Smooth muscle cell (in vitro differentiated cells): ENCODE data around the gene COL6A2. TPM values are rescaled to one million over a fixed set of nuclear protein-coding genes. Genes with fewer than 3 reads are reported as not detected.

Experiments
- DNase-seq: peaks from one replicate; lab custom pipeline; 2025; ENCODE audit not compliant: unreplicated experiment; lab: John Stamatoyannopoulos, UW
- H2AFZ ChIP-seq: fragments of 200-600 bp; sonication (generic); 2 replicates; pipeline ENCODE4 v1.6.0; 2016; ENCODE audit warnings: antibody characterized with exemption, low read depth, mild to moderate bottlenecking
- H3F3A ChIP-seq: fragments of 200-600 bp; sonication (generic); 2 replicates; pipeline ENCODE4 v1.6.0; 2017; ENCODE audit warnings: antibody characterized with exemption, low read depth
- H3K27ac ChIP-seq: fragments of 200-600 bp; sonication (generic); 2 replicates; pipeline ENCODE4 v1.5.1; 2016; ENCODE audit warnings: low read depth, mild to moderate bottlenecking
- H3K27me3 ChIP-seq: fragments of 200-600 bp; sonication (generic); 2 replicates; pipeline ENCODE4 v1.6.1; 2016; ENCODE audit warnings: low read depth, mild to moderate bottlenecking
- H3K36me3 ChIP-seq: fragments of 200-600 bp; sonication (generic); 2 replicates; pipeline ENCODE4 v1.5.1; 2016; ENCODE audit warnings: low read depth
- H3K4me1 ChIP-seq: fragments of 200-600 bp; sonication (generic); 2 replicates; pipeline ENCODE4 v1.5.1; 2016; ENCODE audit warnings: low read depth
- H3K4me2 ChIP-seq: fragments of 200-600 bp; sonication (generic); 2 replicates; pipeline ENCODE4 v1.6.0; 2016; ENCODE audit warnings: mild to moderate bottlenecking
- H3K4me3 ChIP-seq: fragments of 200-600 bp; sonication (generic); 2 replicates; pipeline ENCODE4 v1.5.1; 2016; ENCODE audit warnings: mild to moderate bottlenecking
- H3K79me2 ChIP-seq: fragments of 200-600 bp; sonication (generic); 2 replicates; pipeline ENCODE4 v1.6.0; 2016; ENCODE audit warnings: low read depth, mild to moderate bottlenecking
- H3K9ac ChIP-seq: fragments of 200-600 bp; sonication (generic); 2 replicates; pipeline ENCODE4 v1.6.0; 2016; ENCODE audit warnings: low read depth
- H3K9me3 ChIP-seq: fragments of 200-600 bp; sonication (generic); replicated peaks from 2 replicates; pipeline ENCODE4 v1.5.1; 2016; ENCODE audit warnings: low read depth
- H4K20me1 ChIP-seq: fragments of 200-600 bp; sonication (generic); 2 replicates; pipeline ENCODE4 v1.6.0; 2016; ENCODE audit warnings: low read depth
- CTCF ChIP-seq: fragments of 200-600 bp; sonication (generic); IDR thresholded peaks from 2 replicates; pipeline ENCODE4 v1.5.1; 2017; ENCODE audit warnings: borderline replicate concordance, mild to moderate bottlenecking, antibody characterized with exemption; ENCODE audit not compliant: insufficient read depth, poor library complexity, severe bottlenecking
- WGBS: methylation state at CpG from one replicate; pipeline ENCODE4 v1.1.7; 2016; ENCODE audit warnings: low lambda C conversion rate; 5-methylcytosine and 5-hydroxymethylcytosine counted together
- polyA plus RNA-seq: library from polyadenylated mRNA; unstranded; fragments of >200 nt; fragmentation: Nextera tagmentation; extraction: Ambion mirVana; gene quantifications from 2 replicates; pipeline ENCODE4 v1.2.1, GENCODE V29; 2016
- total RNA-seq: library from RNA; depleted of rRNA; stranded (reverse); fragments of >200 nt; gene quantifications from 2 replicates; pipeline ENCODE4 v1.2.3, GENCODE V29; 2014

The COL6A2 gene
- total and polyA plus RNA-seq, 2 experiments from 2014 or later = 1,570 to 4,089 TPM

DNA sequence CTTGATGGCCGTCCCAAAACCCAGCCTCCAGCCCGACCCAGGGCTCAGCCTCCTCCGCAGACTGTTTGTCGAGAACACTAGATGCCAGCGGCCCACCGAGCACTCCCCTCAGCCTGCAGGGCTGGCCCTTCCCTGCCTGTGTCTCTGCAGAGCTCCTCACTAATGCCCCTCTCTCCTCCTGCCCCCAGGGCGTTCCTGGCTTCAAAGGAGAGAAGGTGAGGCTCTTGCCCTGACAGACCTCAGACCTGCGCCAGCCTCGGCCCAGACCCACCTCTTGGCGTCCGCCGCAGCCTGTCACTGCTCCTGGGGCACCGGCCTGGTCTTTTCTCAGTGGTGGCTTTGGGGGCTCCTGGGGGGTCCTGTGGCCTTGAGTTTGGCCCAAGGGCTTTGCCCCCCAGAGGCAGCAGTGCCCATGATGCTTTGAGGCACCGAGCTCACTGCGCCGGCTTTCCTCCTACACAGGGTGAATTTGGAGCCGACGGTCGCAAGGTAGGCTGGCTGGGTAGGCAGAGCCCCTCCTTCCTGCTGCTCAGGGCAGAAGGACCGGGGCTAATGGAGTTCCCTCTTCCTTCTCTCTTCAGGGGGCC is 18.4 kb downstream of the COL6A2 start:
- Histone ChIP-seq H3K36me3 (peaks cover 13% of the 10 kb centered on the region), H2AFZ (no peak overlapping the region), H3F3A (peaks cover 54% of the 10 kb centered on the region), H3K4me2 (no peak overlapping the region), H3K9me3 (no peaks in the 10 kb centered on the region), H3K4me3 (no peak overlapping the region), H4K20me1 (peaks cover 98% of the 10 kb centered on the region), H3K27me3 (no peaks in the 10 kb centered on the region), H3K79me2 (peaks cover 88% of the 10 kb centered on the region), H3K9ac (no peak overlapping the region), H3K27ac (peak overlapping the region; percentile 54), H3K4me1 (no peaks in the 10 kb centered on the region)
- WGBS = 95% methylated on average over 20 of the region's 20 CpGs
- TF ChIP-seq CTCF = no peak
- DNase-seq = no peak

GRCh38 chr21:46116776-46117585 is 19.1 kb downstream of the COL6A2 start:
- Histone ChIP-seq H3K4me2 (no peak overlapping the region), H2AFZ (no peak overlapping the region), H3K9me3 (no peaks in the 10 kb centered on the region), H3K27me3 (no peaks in the 10 kb centered on the region), H3K27ac (peak overlapping the region; percentile 54), H3F3A (peaks cover 61% of the 10 kb centered on the region), H3K79me2 (peaks cover 88% of the 10 kb centered on the region), H3K4me1 (no peaks in the 10 kb centered on the region), H3K9ac (no peak overlapping the region), H4K20me1 (peaks cover 100% of the 10 kb centered on the region), H3K4me3 (no peak overlapping the region), H3K36me3 (peaks cover 13% of the 10 kb centered on the region)
- WGBS = 93% methylated on average over 23 of the region's 24 CpGs
- no peak for TF ChIP-seq CTCF
- DNase-seq = no peak

DNA sequence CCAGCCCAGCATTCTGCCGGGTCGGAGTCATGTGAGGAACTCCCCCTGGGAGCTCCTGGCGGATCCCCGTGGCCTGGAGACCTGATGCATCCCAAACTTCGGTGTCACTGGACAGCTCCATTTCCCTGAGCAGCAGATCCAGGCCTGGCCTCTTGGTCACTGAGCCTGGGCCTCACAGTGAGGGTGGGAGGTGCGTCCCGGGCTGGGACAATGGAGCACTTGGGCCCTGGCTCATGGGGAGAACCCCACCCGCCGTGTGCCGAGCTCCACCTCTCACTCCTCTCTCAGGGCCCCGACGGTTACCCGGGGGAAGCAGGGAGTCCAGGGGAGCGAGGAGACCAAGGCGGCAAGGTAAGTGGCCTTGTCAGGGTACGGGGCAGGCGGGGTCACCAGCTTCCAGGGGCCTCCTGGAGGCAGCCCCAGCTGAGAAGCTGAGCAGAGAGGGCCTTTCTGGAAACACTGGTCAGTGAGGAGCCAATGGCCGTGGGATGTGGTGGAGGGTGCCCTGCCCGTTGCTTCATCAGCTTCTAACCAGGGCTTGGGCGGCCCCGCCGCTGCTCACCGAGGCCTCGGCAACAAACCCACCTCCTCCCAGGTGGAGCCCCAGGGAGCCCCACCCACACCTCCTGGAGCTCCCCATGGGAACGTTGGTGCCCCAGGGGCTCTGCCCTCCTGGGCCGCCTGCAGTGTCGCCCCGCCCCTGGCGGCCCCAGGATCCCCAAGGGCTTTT is 19.8 kb downstream of the COL6A2 start:
- TF ChIP-seq CTCF = no peak
- Histone ChIP-seq H3K9me3 (no peaks in the 10 kb centered on the region), H3K27me3 (no peaks in the 10 kb centered on the region), H3F3A (peaks cover 66% of the 10 kb centered on the region), H3K4me1 (no peaks in the 10 kb centered on the region), H3K27ac (peak overlapping the region; percentile 54), H3K79me2 (peaks cover 84% of the 10 kb centered on the region), H2AFZ (no peak overlapping the region), H4K20me1 (peaks cover 100% of the 10 kb centered on the region), H3K4me2 (no peak overlapping the region), H3K9ac (no peak overlapping the region), H3K36me3 (peaks cover 13% of the 10 kb centered on the region), H3K4me3 (no peak overlapping the region)
- WGBS = 91% methylated on average over 29 of the region's 29 CpGs
- no peak for DNase-seq
